ENCODE results near the gene FRMD6. TPM values are rescaled to one million over a fixed set of nuclear protein-coding genes. Genes with fewer than 3 reads are reported as not detected.

The FRMD6 gene
- total and polyA plus RNA-seq, 5 donors, result 3.1 to 8.8 (median 8.0) TPM

DNA sequence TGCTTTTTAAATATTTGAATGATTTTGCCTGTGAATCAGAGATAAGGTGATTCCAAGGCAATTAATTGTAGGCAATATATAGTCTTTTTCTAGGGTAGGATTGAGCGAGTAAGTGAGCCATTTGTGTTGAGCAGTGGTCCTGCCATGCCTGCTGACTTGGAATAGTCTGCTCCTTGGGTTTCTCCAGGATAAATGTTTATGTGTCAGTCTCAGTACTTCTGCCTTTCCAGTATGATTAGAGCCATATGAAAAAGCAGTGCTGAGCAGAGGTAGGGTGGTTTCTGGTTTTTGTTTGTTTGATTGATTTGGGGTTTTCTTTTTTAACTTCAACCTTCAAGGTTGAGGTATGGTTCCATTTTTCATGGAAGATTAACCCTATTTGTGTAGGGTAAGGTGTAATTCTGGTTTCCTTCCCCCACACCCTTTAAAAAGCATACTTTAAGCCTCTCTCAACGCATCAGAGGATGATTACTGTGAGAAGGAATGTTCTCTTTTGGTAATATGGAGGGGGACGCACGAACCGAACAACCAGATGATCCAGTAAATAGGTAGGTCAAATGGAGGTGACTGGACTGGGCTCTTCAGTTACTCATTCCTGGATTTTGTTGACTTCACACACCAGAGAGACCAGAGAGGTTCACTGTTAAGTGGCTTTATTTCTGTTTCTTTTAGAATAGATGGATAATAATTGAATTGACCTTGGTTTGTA lies 22.7 kb downstream of the FRMD6 start:
- ATAC-seq, result no peak
- Histone ChIP-seq H3K4me3 (ENCODE audit: low read length) (no peak overlapping the region), H3K9me3 (ENCODE audit: control insufficient read depth, low read length) (no peaks in the 10 kb centered on the region), H3K27ac (ENCODE audit: low read length) (no peak overlapping the region), H3K27me3 (ENCODE audit: control insufficient read depth, insufficient read depth) (no peaks in the 10 kb centered on the region), H3K4me1 (ENCODE audit: control insufficient read depth, insufficient read depth, low read length) (peaks cover 2% of the 10 kb centered on the region)
- no peak for DNase-seq
- intact Hi-C loops (cut with DNase I), result no loop called here
- 97% methylated on average over 5 of the region's 5 CpGs for WGBS

DNA sequence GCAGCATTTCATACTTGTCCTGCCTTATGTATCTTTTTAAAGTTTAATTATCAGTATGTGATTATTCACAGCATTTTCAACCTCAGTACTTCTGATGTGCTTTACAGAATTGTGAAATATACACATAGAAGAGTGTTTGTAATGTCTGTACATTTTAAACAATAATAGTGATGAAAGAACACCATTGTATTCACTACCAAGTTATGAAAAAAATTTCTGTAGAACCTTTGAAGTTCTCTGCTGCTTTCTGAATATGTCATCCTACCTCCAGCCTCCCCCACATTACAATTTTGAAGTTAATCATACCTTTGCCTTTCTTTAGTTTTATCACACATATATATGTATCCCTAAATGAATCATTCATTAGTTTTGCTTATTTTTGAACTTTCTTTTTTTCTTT lies 24.8 kb downstream of the FRMD6 start:
- no peak overlapping the region for H3K4me3 ChIP-seq (ENCODE audit: low read length)
- intact Hi-C loops (cut with DNase I), result no loop called here
- DNase-seq (no peak), ATAC-seq (no peak)
- H3K27me3 ChIP-seq (ENCODE audit: control insufficient read depth, insufficient read depth), result no peaks in the 10 kb centered on the region
- H3K9me3 ChIP-seq (ENCODE audit: control insufficient read depth, low read length), result no peaks in the 10 kb centered on the region
- no peak overlapping the region for H3K27ac ChIP-seq (ENCODE audit: low read length)
- H3K4me1 ChIP-seq (ENCODE audit: control insufficient read depth, insufficient read depth, low read length), result peaks cover 2% of the 10 kb centered on the region

DNA sequence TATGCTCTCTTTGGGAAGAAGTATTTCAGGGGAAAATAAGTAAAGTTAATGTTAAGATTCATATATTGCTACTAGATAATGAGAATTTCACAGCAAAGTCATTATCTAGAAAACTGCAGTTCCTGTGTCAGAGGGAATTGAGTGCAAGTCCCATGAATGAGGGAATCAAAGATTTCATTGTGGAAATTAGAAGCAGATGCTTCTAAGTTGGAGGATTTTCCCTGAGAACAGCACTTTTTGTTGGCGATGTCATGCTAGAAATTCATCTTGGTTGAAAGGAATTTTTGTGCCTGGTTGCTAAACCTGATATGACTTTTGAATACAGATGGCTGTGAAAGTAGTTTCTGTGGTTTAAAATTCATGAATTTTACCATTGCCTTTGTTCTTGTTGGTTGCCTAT lies 25.6 kb downstream of the FRMD6 start:
- ATAC-seq (peak in 1 of 2 donors; percentile 55), DNase-seq (no peak)
- Histone ChIP-seq H3K4me3 (ENCODE audit: low read length) (no peak overlapping the region), H3K4me1 (ENCODE audit: control insufficient read depth, insufficient read depth, low read length) (peaks cover 2% of the 10 kb centered on the region), H3K27me3 (ENCODE audit: control insufficient read depth, insufficient read depth) (no peaks in the 10 kb centered on the region), H3K9me3 (ENCODE audit: control insufficient read depth, low read length) (no peaks in the 10 kb centered on the region), H3K27ac (ENCODE audit: low read length) (no peak overlapping the region)
- 59% methylated on average over 1 of the region's 1 CpG for WGBS
- intact Hi-C loops (cut with DNase I), result no loop called here

DNA sequence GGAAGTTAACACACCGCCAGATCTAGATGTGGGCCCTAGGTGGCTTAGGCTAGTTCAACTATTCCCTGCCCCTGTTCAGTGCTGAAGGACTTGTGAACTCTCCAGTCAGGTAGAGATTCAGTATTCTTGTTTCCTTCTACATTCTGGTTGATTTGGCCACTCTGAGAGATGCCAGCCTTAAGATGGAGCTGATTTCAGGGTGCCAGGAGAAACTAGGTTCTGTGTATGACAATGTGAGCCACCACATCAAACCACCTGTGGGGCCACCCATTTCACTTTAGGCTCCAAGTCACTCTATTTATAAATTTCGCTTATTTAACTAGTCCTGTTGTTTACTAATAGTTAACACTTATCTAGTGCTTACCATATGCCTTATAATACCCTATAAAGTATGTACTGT lies 26.0 kb downstream of the FRMD6 start:
- WGBS, result 89% methylated on average over 2 of the region's 2 CpGs
- ATAC-seq (no peak), DNase-seq (no peak)
- peaks cover 3% of the 10 kb centered on the region for H3K4me1 ChIP-seq (ENCODE audit: control insufficient read depth, insufficient read depth, low read length)
- H3K27ac ChIP-seq (ENCODE audit: low read length), result peak overlapping the region; percentile 30
- H3K27me3 ChIP-seq (ENCODE audit: control insufficient read depth, insufficient read depth), result no peaks in the 10 kb centered on the region
- H3K4me3 ChIP-seq (ENCODE audit: low read length), result no peak overlapping the region
- intact Hi-C loops (cut with DNase I), result no loop called here
- H3K9me3 ChIP-seq (ENCODE audit: control insufficient read depth, low read length), result no peaks in the 10 kb centered on the region

DNA sequence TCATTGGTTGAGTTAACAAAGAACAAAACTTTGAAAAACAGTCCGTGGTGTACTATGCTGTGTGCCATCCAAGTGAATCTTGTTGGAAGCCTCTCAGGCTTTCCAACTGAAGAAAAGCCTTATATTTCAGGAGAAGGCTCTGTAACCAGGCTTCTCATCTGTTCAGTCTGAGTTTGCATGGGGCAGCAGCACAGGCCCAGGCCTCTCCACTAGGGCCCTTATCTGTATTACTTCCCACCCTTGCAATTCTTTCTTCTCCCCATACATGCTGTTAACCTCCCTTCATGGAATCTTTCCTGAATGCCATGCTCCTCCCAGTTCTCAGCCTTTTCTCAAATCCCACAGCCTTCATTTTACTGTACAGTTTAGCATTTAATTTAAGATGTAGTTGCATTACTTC lies 28.3 kb downstream of the FRMD6 start:
- no peak overlapping the region for H3K4me3 ChIP-seq (ENCODE audit: low read length)
- ATAC-seq, result no peak
- peaks cover 4% of the 10 kb centered on the region for H3K4me1 ChIP-seq (ENCODE audit: control insufficient read depth, insufficient read depth, low read length)
- no peaks in the 10 kb centered on the region for H3K27me3 ChIP-seq (ENCODE audit: control insufficient read depth, insufficient read depth)
- WGBS, result 68% methylated on average over 1 of the region's 1 CpG
- DNase-seq, result no peak
- intact Hi-C loops (cut with DNase I), result no loop called here
- H3K9me3 ChIP-seq (ENCODE audit: control insufficient read depth, low read length), result no peaks in the 10 kb centered on the region
- no peak overlapping the region for H3K27ac ChIP-seq (ENCODE audit: low read length)

DNA sequence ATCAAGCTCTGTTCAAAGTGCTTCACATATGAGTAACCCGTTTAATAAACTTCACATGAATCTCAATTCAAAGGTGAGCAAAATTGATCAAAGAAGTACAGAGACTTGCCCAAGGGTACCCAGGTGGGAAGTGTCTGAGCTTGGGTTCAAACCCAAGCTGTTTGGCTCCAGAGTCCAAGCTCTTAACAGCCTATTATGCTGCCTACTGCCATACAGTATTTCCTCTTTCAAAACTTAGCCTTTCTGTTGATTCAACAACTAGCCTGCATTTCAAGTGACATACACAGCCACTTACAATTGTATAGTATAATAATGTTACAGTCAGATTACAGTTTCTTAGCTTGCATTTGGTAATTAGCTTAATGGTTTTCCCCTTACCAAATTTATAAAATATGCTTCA lies 29.7 kb downstream of the FRMD6 start:
- Histone ChIP-seq H3K4me1 (ENCODE audit: control insufficient read depth, insufficient read depth, low read length) (peaks cover 4% of the 10 kb centered on the region), H3K4me3 (ENCODE audit: low read length) (no peak overlapping the region), H3K27me3 (ENCODE audit: control insufficient read depth, insufficient read depth) (no peaks in the 10 kb centered on the region), H3K27ac (ENCODE audit: low read length) (no peak overlapping the region), H3K9me3 (ENCODE audit: control insufficient read depth, low read length) (no peaks in the 10 kb centered on the region)
- no peak for ATAC-seq
- 86% methylated on average over 1 of the region's 1 CpG for WGBS
- intact Hi-C loops (cut with DNase I), result no loop called here
- DNase-seq, result no peak

DNA sequence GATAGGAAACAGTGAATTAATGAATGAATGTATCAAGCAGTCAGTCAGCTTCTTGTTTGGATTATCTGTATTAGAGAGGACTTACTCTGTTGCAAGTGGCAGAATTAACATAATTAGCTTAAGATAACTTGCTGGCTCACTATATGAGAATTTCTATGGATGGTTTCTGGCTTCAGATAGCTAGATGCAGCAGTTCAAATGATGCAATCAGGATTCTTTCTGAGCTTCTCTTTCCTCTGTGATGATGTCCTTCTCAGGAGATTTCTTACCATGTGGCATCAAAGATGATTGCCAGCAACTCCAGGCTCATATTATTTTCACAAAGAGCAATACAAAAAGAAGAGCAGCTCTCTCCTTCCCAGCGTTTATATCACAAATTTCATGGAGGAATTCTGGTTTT lies 30.7 kb downstream of the FRMD6 start:
- H3K27me3 ChIP-seq (ENCODE audit: control insufficient read depth, insufficient read depth), result no peaks in the 10 kb centered on the region
- no peak overlapping the region for H3K4me3 ChIP-seq (ENCODE audit: low read length)
- no peak for DNase-seq
- H3K9me3 ChIP-seq (ENCODE audit: control insufficient read depth, low read length), result no peaks in the 10 kb centered on the region
- ATAC-seq, result no peak
- WGBS, result 76% methylated on average over 1 of the region's 1 CpG
- peaks cover 4% of the 10 kb centered on the region for H3K4me1 ChIP-seq (ENCODE audit: control insufficient read depth, insufficient read depth, low read length)
- intact Hi-C loops (cut with DNase I), result no loop called here
- H3K27ac ChIP-seq (ENCODE audit: low read length), result no peak overlapping the region

DNA sequence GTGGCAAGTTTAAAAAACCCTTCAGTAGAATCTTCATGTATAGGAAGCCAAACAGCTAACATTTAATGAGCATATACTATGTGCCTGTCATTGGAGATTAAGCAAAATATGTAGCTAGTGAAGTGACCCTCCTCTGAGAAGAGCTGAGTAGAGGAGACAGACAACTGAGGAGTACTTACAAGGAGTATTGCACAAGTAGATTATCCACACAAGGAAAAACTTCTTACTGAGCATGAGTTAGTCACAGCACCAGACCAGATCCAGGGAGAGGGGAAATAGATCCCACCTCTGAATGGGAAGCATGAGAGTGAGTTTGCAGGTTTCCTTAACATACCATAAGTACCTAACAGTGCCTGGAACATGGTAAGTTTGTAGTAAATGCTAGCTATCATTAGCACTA lies 33.0 kb downstream of the FRMD6 start:
- H3K27me3 ChIP-seq (ENCODE audit: control insufficient read depth, insufficient read depth), result no peaks in the 10 kb centered on the region
- H3K27ac ChIP-seq (ENCODE audit: low read length), result no peak overlapping the region
- intact Hi-C loops (cut with DNase I), result no loop called here
- ATAC-seq, result no peak
- peaks cover 2% of the 10 kb centered on the region for H3K4me1 ChIP-seq (ENCODE audit: control insufficient read depth, insufficient read depth, low read length)
- no peak for DNase-seq
- no peak overlapping the region for H3K4me3 ChIP-seq (ENCODE audit: low read length)
- H3K9me3 ChIP-seq (ENCODE audit: control insufficient read depth, low read length), result no peaks in the 10 kb centered on the region

DNA sequence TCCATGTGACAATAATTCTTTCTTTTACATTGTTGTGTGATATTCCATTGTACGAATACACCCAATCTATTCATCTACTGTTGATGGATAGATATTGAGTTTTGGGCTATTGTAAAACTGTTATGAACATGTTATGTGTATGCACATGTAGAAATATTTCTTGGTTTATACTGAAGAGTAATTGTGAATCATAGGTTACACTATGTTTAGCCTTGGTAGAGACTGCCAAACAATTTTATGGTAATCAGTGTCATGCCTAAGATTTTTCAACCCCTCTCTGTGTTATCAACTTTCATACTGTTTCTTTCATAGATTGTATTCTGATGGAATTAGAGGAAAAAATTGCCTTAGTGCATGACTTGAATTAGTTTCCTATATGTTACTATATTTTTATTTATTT lies 39.5 kb downstream of the FRMD6 start:
- Histone ChIP-seq H3K27me3 (ENCODE audit: control insufficient read depth, insufficient read depth) (no peaks in the 10 kb centered on the region), H3K4me1 (ENCODE audit: control insufficient read depth, insufficient read depth, low read length) (no peaks in the 10 kb centered on the region), H3K4me3 (ENCODE audit: low read length) (no peak overlapping the region), H3K27ac (ENCODE audit: low read length) (no peak overlapping the region), H3K9me3 (ENCODE audit: control insufficient read depth, low read length) (no peaks in the 10 kb centered on the region)
- 96% methylated on average over 1 of the region's 1 CpG for WGBS
- ATAC-seq, result no peak
- DNase-seq, result no peak
- intact Hi-C loops (cut with DNase I), result no loop called here

DNA sequence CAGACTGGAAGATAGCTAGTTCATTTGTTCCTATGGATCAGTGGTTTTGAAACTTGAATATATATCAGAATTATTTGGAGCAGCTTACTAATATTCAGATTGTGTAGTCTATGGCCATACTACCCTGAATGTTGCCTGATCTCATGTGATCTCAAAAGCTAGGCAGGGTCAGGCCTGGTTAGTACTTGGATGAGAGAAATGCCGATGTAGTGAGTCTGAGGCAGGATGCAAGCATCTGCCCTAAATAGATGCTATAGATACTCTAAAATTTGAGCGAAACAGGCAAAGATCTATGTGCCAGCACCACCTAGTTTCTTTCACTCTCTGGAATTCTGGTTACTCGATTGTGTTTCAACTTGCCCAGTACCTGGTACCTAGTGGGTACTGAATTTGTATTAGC lies 40.9 kb downstream of the FRMD6 start:
- Histone ChIP-seq H3K27ac (ENCODE audit: low read length) (no peak overlapping the region), H3K4me3 (ENCODE audit: low read length) (no peak overlapping the region), H3K9me3 (ENCODE audit: control insufficient read depth, low read length) (no peaks in the 10 kb centered on the region), H3K4me1 (ENCODE audit: control insufficient read depth, insufficient read depth, low read length) (no peaks in the 10 kb centered on the region), H3K27me3 (ENCODE audit: control insufficient read depth, insufficient read depth) (no peaks in the 10 kb centered on the region)
- ATAC-seq, result no peak
- WGBS, result 92% methylated on average over 3 of the region's 3 CpGs
- DNase-seq, result no peak
- intact Hi-C loops (cut with DNase I), result no loop called here

DNA sequence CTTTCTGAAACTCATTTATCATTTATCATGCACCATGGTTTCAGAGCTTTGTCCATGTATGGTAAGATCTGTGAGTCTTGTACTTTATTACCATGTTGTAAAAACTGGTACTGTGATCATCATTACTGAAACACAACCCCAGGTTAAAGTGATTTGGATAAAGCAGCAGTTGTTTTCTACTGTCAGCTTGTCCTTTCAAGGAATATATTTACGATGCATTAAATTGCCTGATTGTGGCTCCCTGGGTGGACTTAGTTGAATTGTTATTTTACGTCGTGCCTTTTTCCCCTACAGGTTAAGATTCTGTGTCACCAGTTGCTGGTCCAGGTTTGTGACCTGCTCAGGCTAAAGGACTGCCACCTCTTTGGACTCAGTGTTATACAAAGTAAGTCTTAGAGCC lies 46.1 kb downstream of the FRMD6 start:
- H3K4me1 ChIP-seq (ENCODE audit: control insufficient read depth, insufficient read depth, low read length), result no peaks in the 10 kb centered on the region
- DNase-seq, result no peak
- no peak overlapping the region for H3K27ac ChIP-seq (ENCODE audit: low read length)
- H3K27me3 ChIP-seq (ENCODE audit: control insufficient read depth, insufficient read depth), result no peaks in the 10 kb centered on the region
- intact Hi-C loops (cut with DNase I), result no loop called here
- no peak for ATAC-seq
- H3K4me3 ChIP-seq (ENCODE audit: low read length), result no peak overlapping the region
- H3K9me3 ChIP-seq (ENCODE audit: control insufficient read depth, low read length), result no peaks in the 10 kb centered on the region
- WGBS, result 90% methylated on average over 3 of the region's 3 CpGs

DNA sequence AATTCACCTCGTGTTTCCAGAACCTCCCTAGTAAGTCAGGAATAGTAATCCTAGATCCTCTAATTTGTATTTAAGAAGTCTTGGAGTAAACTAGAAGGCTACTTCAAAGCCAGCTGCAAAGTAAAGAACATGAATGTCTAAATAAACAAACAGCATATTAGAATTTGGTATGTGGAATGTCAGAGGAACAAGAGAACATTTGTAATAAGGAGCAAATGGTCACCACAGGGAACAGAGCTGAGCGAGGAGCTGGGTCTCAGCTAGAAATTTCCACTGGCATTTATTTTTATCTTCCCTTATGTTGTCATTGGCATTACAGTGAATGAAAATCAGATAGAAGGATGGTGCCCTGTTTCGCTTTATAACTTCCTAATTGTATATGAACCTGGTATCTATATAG lies 50.2 kb downstream of the FRMD6 start:
- WGBS, result 70% methylated on average over 3 of the region's 3 CpGs
- intact Hi-C loops (cut with DNase I), result no loop called here
- no peaks in the 10 kb centered on the region for H3K4me1 ChIP-seq (ENCODE audit: control insufficient read depth, insufficient read depth, low read length)
- H3K9me3 ChIP-seq (ENCODE audit: control insufficient read depth, low read length), result no peaks in the 10 kb centered on the region
- no peaks in the 10 kb centered on the region for H3K27me3 ChIP-seq (ENCODE audit: control insufficient read depth, insufficient read depth)
- ATAC-seq, result no peak
- no peak overlapping the region for H3K4me3 ChIP-seq (ENCODE audit: low read length)
- H3K27ac ChIP-seq (ENCODE audit: low read length), result no peak overlapping the region
- no peak for DNase-seq
